Left ventricle myocardium superior (tissue), 1 donor: ENCODE measurements around the gene SPTLC2. TPM values are rescaled to one million over a fixed set of nuclear protein-coding genes. Genes with fewer than 3 reads are reported as not detected.
"Not testable (repeated sequence)": the region's sequence is repeated elsewhere in the genome, so short reads cannot be mapped to it uniquely, and the experiment has no call there.

Experiments used
- ATAC-seq: fragments of 200-7000 bp; cut with Tn5 transposase; one replicate; pipeline ENCODE4 v1.9.1; 2020; ENCODE audit warnings: mild to moderate bottlenecking, moderate library complexity
- DNase-seq: peaks from one replicate; pipeline ENCODE4 v3.0.0-alpha.2; 2020
- intact Hi-C: fragments of 100-400 bp; cut with micrococcal nuclease; formaldehyde crosslinking; loops from one replicate; pipeline ENCODE4 v1.11.0; 2022
- total RNA-seq: library from RNA; stranded (reverse); fragmentation: NEBNext Ultra II Directional; extraction: Animal tissue kit (Norgen Biotek cat#: 25700); gene quantifications from one replicate; pipeline ENCODE4 v1.2.1, GENCODE V29; 2021
- donor health status: DM: no; HTN: yes; CAD: no; lungs with severe emphysema.

Gene SPTLC2
- total RNA-seq, 1 donor from 2014 or later = 10.9 TPM

DNA sequence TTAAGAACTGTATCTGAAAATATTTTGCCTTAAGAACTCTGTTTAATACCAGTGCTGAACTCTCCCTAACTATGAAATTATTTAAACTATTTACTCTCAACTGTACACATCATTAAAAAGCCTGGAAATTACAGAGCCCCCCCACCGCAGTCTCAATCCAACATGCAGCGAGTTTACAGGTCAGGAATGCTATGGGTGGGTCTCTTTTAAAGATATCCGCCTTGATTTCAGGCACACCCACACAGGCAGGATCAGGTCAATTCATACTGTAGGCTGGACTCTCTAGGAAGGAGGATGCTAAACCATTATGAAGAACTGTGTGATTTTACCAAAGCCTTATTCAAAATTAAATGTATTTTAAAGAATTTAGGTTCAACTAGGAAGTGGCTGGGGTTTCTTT, 16.5 kb downstream of the SPTLC2 start:
- peak; percentile 44 for ATAC-seq

DNA sequence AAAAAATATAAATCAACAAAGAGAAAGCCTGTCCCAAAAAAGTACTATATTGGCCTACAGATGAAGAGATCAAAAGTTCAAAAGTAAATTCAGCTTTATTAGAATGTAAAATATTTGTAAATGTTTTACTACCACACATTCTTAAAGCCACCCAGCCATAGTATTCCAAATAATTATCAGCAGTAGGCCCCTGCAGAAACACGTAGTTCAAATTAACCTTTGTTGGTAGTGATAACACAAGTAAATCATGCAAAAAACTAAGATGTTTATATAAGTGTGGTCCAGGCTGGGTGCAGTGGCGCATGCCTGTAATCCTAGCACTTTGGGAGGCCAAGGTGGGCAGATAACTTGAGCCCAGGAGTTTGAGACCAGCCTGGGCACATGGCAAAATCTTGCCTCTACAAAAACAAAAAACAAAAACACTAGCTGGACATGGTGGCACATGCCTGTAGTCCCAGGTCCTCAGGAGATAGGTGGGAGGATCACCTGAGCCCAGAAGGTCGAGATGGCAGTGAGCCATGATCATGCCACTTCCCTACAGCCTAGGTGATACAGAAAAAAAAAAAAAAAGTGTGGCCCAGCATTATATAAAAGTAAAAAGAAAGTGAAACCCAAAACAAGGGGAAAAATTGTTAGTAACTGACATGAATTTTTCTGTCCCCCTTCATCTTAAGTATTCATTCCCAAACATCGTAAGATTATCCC, 17.9 kb downstream of the SPTLC2 start:
- DNase-seq (no peak), ATAC-seq (no peak)
- intact Hi-C loops = no loop called here

More for the DNA sequence above, 16.5 kb downstream of the SPTLC2 start:
- no peak for DNase-seq
- intact Hi-C loops = no loop called here

- intact Hi-C loops = no loop called here
- DNase-seq (no peak), ATAC-seq (peak; percentile 36)
Observed at GRCh38 chr14:77593501-77593961, 22.9 kb downstream of the SPTLC2 start.

DNA sequence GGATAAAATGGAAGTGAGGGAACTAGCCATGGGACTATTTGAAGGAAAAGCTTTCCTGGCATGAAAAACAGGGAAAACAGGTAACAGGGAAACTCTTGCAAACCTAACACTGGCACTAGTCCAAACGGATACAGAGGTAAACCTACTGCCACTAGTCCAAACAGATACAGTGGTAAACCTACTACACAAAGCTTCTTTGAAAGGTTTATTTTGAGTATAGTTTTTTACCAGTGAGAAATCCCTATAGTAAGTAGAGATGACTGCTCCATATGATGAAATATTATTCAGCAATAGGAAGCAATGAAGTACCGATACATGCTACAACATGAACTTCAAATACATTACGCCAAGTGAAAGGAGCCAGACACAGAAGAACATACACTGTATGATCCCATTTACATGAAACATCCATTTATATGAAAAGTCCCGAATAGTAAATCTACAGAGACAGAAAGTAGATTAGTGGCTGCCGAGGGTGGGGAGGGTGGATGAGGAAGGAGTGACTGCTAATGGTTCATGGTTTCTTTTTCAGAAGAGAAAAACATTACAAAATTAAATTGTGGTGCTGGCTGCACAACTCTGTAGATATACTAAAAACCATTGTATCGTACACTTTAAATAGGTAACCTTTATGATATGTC, 25.5 kb downstream of the SPTLC2 start:
- ATAC-seq = no peak

DNA sequence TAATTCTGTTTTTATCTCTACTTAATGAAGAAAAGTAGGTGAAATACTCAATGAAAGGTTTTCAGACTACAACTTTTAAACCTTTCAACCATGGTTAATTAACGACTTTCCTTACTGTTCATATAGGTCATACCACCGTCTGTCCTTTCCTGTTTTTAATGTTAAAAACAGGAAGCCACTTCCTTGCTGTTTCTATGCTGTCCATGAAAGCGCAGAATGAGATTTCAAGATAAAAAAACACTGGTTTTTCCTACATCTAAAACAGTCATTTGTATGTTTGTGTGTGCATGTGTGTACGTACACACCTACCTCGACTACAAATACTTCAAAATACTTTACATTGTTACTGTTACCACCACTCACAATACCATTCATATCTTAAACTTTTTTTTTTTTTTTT, 27.3 kb downstream of the SPTLC2 start:
- no peak for ATAC-seq
- intact Hi-C loops = no loop called here
- DNase-seq = no peak

More for the DNA sequence above, 25.5 kb downstream of the SPTLC2 start:
- DNase-seq = no peak
- intact Hi-C loops = no loop called here

DNA sequence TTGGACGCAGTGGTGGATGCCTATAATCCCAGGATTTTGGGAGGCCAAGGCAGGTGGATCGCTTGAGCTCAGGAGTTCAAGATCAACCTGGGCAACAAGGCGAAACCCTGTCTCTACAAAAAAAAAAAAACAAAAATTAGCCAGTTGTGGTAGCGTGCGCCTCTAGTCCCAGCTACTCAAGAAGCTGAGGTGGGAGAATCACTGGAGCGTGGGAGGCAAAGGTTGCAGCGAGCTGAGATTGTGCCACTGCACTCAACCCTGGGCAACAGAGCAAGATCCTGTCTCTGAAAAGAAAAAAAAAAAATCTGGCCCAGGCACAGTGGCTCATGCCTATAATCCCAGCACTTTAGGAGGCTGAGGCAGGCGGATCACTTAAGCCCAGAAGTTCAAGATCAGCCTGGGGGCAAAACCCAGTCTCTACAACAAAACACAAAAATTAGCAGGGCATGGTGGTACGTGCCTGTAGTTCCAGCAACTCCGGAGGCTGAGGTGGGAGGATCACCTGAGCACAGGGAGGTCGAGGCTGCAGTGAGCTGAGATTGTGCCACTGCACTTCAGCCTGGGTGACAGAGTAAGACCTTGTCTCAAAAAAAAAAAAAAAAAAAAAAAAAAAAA, 27.9 kb downstream of the SPTLC2 start:
- ATAC-seq, intact Hi-C loops, DNase-seq: not testable (repeated sequence)

DNA sequence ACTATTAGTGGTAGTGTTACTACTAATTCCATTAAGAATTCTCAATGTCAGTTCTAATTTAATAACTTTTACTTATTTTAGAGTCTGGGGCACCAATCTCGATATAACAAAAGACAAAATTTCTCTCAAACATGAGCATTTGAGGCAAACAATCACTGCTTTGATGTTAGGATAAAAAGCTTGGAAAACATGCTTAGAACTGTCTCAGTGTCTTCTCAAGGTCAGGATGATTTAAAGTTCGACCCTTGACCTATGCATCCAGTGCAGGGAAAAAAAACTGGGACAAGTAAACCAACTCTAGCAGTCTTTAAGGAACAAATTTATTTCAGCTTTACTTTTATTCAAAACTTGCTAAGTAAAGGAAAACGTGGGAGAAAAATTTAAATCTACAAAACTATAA, 31.1 kb downstream of the SPTLC2 start:
- intact Hi-C loops = no loop called here
- ATAC-seq = no peak

GRCh38 chr14:77584809-77585208, 31.6 kb downstream of the SPTLC2 start:
- ATAC-seq = peak; percentile 65
- DNase-seq = peak; percentile 46
- intact Hi-C loops = no loop called here

More for the DNA sequence above, 31.1 kb downstream of the SPTLC2 start:
- no peak for DNase-seq

GRCh38 chr14:77583657-77584056, 32.8 kb downstream of the SPTLC2 start:
- intact Hi-C loops = no loop called here
- no peak for DNase-seq
- no peak for ATAC-seq

- DNase-seq (no peak), ATAC-seq (no peak)
- intact Hi-C loops = no loop called here
Observed at GRCh38 chr14:77582511-77582910, 33.9 kb downstream of the SPTLC2 start.

DNA sequence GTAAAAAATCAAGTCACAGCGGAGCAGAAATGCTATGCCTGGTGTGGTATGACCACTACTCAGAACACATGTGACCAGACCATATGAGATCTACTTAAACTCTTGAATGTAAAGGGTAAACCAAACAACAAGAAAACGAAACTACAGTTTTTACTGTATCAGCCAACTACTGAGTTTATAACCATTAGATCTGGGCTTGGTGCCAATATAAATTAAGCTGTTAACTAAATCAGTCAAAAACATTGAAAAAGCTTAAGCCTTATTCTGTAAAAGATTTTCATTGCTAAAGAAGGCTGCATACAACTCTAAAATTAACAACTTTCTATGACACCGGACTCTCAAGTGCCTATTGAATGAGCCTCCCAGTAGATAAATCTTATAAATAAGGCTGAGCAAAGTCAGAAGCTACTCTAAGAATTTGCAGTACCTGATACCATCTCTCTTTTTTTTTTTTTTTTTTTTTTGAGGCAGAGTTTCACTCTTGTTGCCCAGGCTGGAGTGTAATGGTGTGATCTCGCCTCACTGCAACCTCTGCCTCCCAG, 35.4 kb downstream of the SPTLC2 start:
- ATAC-seq (peak; percentile 39), DNase-seq (no peak)
- intact Hi-C loops = no loop called here

DNA sequence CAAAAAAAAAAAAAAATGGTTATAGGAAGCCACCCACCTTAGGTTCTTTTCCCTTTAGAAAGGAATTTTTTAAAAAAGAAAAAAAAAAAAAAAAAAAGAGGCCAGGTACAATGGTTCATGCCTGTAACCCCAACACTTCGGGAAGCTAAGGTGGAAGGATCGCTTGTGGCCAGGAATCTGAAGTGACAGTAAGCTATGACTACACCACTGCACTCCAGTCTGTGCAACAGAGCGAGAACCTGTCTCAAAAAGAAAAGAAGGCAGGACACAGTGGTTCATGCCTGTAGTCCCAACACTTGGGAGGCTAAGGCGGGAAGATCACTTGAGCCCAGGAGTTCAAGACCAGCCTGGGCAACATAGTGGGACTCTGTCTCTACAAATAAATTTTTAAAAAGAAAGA, 36.0 kb downstream of the SPTLC2 start:
- ATAC-seq (peak; percentile 31), DNase-seq (no peak)
- intact Hi-C loops = no loop called here

DNA sequence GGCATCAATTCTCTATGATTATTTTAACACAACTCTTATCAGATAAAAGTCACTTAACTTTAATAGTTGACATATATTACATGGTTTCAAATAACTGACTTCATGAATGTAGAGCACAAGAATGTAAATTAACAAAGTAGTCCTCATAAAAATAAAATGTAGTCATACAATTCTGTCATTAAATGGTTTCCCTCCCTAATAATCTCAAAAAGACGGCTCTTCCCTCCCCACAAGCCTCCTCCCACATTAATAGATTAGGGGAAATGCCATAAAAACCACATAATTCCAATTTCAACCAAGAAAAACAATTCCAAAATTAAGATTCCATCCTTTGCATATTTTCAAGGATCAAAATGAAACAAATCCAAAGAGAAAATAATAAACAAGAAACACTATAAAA, 36.7 kb downstream of the SPTLC2 start:
- intact Hi-C loops = no loop called here
- ATAC-seq (no peak), DNase-seq (no peak)

DNA sequence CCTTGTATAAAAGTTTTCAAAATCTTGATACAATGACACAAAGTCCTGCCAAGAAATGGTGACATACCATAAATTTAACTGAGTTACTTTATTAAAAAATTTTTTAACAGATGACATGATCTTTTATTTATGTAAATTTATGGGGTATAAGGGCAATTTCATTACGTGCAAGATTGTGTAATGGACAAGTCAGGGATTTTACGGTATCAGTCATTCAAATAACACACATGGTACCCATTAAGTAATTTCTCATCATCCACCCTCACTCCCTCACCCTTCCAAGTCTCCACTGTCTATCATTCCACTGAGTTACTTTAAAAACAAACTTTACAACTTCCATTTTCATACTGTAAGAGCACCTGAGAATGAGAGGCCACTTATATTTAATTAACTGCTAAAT, 37.4 kb downstream of the SPTLC2 start:
- intact Hi-C loops = no loop called here
- ATAC-seq = no peak
- no peak for DNase-seq

- intact Hi-C loops = no loop called here
- ATAC-seq (no peak), DNase-seq (no peak)
Observed at GRCh38 chr14:77574446-77575115, 41.9 kb downstream of the SPTLC2 start.

DNA sequence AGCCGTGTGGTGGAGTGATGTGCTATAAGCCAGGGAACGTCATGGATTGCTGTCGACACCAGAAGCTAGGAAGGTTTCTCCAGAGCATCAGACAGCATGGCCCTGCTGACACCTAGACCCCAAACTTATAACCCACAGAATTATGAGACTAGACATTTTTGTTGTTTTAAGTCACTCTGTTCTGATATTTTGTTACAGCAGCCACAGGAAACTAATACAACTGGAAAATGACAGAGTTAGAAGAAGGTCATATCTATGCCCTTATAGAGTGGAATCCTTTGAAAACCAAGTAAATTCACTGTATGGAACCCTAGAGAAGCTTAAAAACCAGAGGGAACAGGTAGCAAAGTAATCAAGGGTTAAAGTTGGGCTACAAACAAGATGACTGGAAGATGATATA, 42.5 kb downstream of the SPTLC2 start:
- ATAC-seq (no peak), DNase-seq (no peak)
- intact Hi-C loops = no loop called here

- DNase-seq (no peak), ATAC-seq (no peak)
- intact Hi-C loops = no loop called here
Observed at GRCh38 chr14:77570706-77571268, 45.6 kb downstream of the SPTLC2 start.

DNA sequence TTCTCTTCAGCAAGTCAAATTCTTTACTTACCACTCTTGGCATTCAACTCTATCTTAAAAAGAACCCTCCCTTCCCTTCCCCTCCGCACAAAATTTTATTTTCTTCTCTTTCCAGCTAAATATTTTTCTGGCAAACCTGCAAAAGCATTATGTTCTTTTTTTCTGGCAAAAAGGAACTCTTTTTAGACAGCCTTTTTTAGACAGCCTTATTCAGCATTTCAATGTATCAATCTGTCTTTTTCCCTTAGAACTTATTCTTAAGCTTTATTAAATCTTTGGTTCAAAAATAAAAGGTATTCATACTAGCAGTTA, 50.5 kb downstream of the SPTLC2 start:
- ATAC-seq = peak; percentile 13
- DNase-seq = no peak
- intact Hi-C loops = no loop called here

- intact Hi-C loops = no loop called here
- ATAC-seq (peak; percentile 52), DNase-seq (no peak)
Observed at GRCh38 chr14:77565289-77565993, 51.0 kb downstream of the SPTLC2 start.
